H9 (cell line): ENCODE results near the gene ABCF2. TPM values are rescaled to one million over a fixed set of nuclear protein-coding genes. Genes with fewer than 3 reads are reported as not detected.

Experiments used
- DNase-seq: peaks from one replicate; pipeline ENCODE4 v3.0.0-alpha.2; 2017
- H2AFZ ChIP-seq: one replicate; pipeline ENCODE4 v1.6.1; 2013; ENCODE audit warnings: mild to moderate bottlenecking, low read length, control low read depth, moderate library complexity
- H2AK5ac ChIP-seq: 2 replicates; pipeline ENCODE4 v1.6.1; 2013; ENCODE audit warnings: low read length, control low read depth, mixed read lengths; ENCODE audit not compliant: insufficient read length
- H2BK120ac ChIP-seq: one replicate; pipeline ENCODE4 v1.6.1; 2013; ENCODE audit warnings: low read depth, mild to moderate bottlenecking, low read length, control low read depth, inconsistent platforms; ENCODE audit not compliant: poor library complexity, severe bottlenecking
- H2BK12ac ChIP-seq: 2 replicates; pipeline ENCODE4 v1.6.1; 2013; ENCODE audit warnings: low read length, control low read depth, mixed read lengths, low read depth; ENCODE audit not compliant: insufficient read length
- H2BK15ac ChIP-seq: 2 replicates; pipeline ENCODE4 v1.6.1; 2013; ENCODE audit warnings: low read depth, low read length, control low read depth
- H2BK20ac ChIP-seq: one replicate; pipeline ENCODE4 v1.6.1; 2013; ENCODE audit warnings: low read depth, mild to moderate bottlenecking, low read length, control low read depth, inconsistent platforms; ENCODE audit not compliant: poor library complexity, severe bottlenecking
- H2BK5ac ChIP-seq: 2 replicates; pipeline ENCODE4 v1.6.1; 2013; ENCODE audit warnings: low read length, control low read depth, mixed read lengths; ENCODE audit not compliant: insufficient read length
- H3K14ac ChIP-seq: 2 replicates; pipeline ENCODE4 v1.6.1; 2013; ENCODE audit warnings: low read length, control low read depth; ENCODE audit not compliant: insufficient read depth
- H3K18ac ChIP-seq: 2 replicates; pipeline ENCODE4 v1.6.1; 2013; ENCODE audit warnings: low read depth, mild to moderate bottlenecking, mixed read lengths, low read length, control low read depth; ENCODE audit not compliant: insufficient read length
- H3K23ac ChIP-seq: 2 replicates; pipeline ENCODE4 v1.6.1; 2013; ENCODE audit warnings: low read length, control low read depth, mixed read lengths, low read depth; ENCODE audit not compliant: insufficient read length
- H3K23me2 ChIP-seq: 2 replicates; pipeline ENCODE4 v1.6.1; 2013; ENCODE audit warnings: low read depth, mild to moderate bottlenecking, mixed read lengths, low read length, control low read depth; ENCODE audit not compliant: insufficient read length, poor library complexity, severe bottlenecking
- H3K27ac ChIP-seq: 2 replicates; pipeline ENCODE4 v1.5.1; 2013; ENCODE audit warnings: low read length, control low read depth, mixed read lengths, low read depth; ENCODE audit not compliant: insufficient read length
- H3K27me3 ChIP-seq: 2 replicates; pipeline ENCODE4 v1.6.1; 2013; ENCODE audit warnings: low read length, control low read depth, inconsistent platforms; ENCODE audit not compliant: insufficient read depth
- H3K4ac ChIP-seq: 2 replicates; pipeline ENCODE4 v1.6.1; 2013; ENCODE audit warnings: low read depth, mild to moderate bottlenecking, control low read depth, inconsistent platforms, low read length, moderate library complexity
- H3K4me1 ChIP-seq: 2 replicates; pipeline ENCODE4 v1.6.1; 2013; ENCODE audit warnings: low read length, control low read depth, inconsistent platforms; ENCODE audit not compliant: insufficient read depth
- H3K4me2 ChIP-seq: 2 replicates; pipeline ENCODE4 v1.6.1; 2013; ENCODE audit warnings: low read length, control low read depth, mixed read lengths; ENCODE audit not compliant: insufficient read length, insufficient read depth
- H3K56ac ChIP-seq: 2 replicates; pipeline ENCODE4 v1.6.1; 2013; ENCODE audit warnings: low read depth, mild to moderate bottlenecking, mixed read lengths, low read length, control low read depth; ENCODE audit not compliant: insufficient read length
- H3K79me1 ChIP-seq: 2 replicates; pipeline ENCODE4 v1.6.1; 2013; ENCODE audit warnings: low read depth, mild to moderate bottlenecking, moderate library complexity, low read length, control low read depth, inconsistent platforms; ENCODE audit not compliant: insufficient read depth, poor library complexity, severe bottlenecking
- H3K79me2 ChIP-seq: 2 replicates; pipeline ENCODE4 v1.6.1; 2013; ENCODE audit warnings: low read length, control low read depth, inconsistent platforms; ENCODE audit not compliant: insufficient read depth
- H3K9ac ChIP-seq: 2 replicates; pipeline ENCODE4 v1.6.1; 2013; ENCODE audit warnings: low read length, control low read depth, mixed read lengths; ENCODE audit not compliant: insufficient read length; ENCODE audit errors: extremely low read depth
- H3K9me3 ChIP-seq: one replicate; pipeline ENCODE4 v1.6.1; 2013; ENCODE audit warnings: low read depth, low read length, inconsistent platforms; ENCODE audit not compliant: control insufficient read depth
- H3T11ph ChIP-seq: one replicate; pipeline ENCODE4 v1.6.1; 2013; ENCODE audit warnings: mild to moderate bottlenecking, low read length, control low read depth, inconsistent platforms
- H4K20me1 ChIP-seq: one replicate; pipeline ENCODE4 v1.6.1; 2013; ENCODE audit not compliant: control insufficient read depth, insufficient read length, insufficient read depth
- H4K5ac ChIP-seq: 2 replicates; pipeline ENCODE4 v1.6.1; 2013; ENCODE audit warnings: low read depth, mild to moderate bottlenecking, mixed read lengths, low read length, control low read depth; ENCODE audit not compliant: insufficient read length
- H4K8ac ChIP-seq: replicated peaks from 2 replicates; pipeline ENCODE4 v1.6.1; 2013; ENCODE audit warnings: low read length, control low read depth, mixed read lengths, low read depth; ENCODE audit not compliant: insufficient read length
- H4K91ac ChIP-seq: 2 replicates; pipeline ENCODE4 v1.6.1; 2013; ENCODE audit warnings: low read depth, mild to moderate bottlenecking, moderate library complexity, mixed read lengths, low read length, control low read depth; ENCODE audit not compliant: insufficient read length
- H3K27ac Mint-ChIP-seq, 3 experiments: 2 replicates in 2 of 3; 3 replicates in 1 of 3; pipeline ENCODE4 v1.8.0; 2020 to 2021; ENCODE audit warnings: mixed read lengths in 3 of 3, mild to moderate bottlenecking in 1 of 3, moderate library complexity in 1 of 3
- H3K27me3 Mint-ChIP-seq: 2 replicates; pipeline ENCODE4 v1.8.0; 2021; ENCODE audit warnings: low read depth, mild to moderate bottlenecking, moderate library complexity, mixed read lengths
- H3K36me3 Mint-ChIP-seq, 3 experiments: 2 replicates in 2 of 3; 3 replicates in 1 of 3; pipeline ENCODE4 v1.8.0; 2020 to 2021; ENCODE audit warnings: low read depth in 3 of 3, mixed read lengths in 3 of 3; ENCODE audit not compliant: insufficient read depth in 1 of 3
- H3K4me1 Mint-ChIP-seq, 2 experiments: 2 replicates each; pipeline ENCODE4 v1.8.0; 2020; ENCODE audit warnings: mixed read lengths in 2 of 2
- H3K4me3 Mint-ChIP-seq, 2 experiments: 2 replicates in 1 of 2; 3 replicates in 1 of 2; pipeline ENCODE4 v1.8.0; 2020 to 2021; ENCODE audit warnings: mild to moderate bottlenecking in 2 of 2, mixed read lengths in 2 of 2, moderate library complexity in 1 of 2
- H3K9me3 Mint-ChIP-seq, 2 experiments: 2 replicates in 1 of 2; 3 replicates in 1 of 2; pipeline ENCODE4 v1.8.0; 2020; ENCODE audit warnings: mild to moderate bottlenecking in 2 of 2, mixed read lengths in 2 of 2, moderate library complexity in 1 of 2
- CTCF ChIP-seq: fragments of 200-600 bp; sonication (generic); conservative IDR thresholded peaks from 3 replicates; pipeline ENCODE4 v1.8.0; 2021; ENCODE audit warnings: antibody characterized with exemption, mild to moderate bottlenecking
- WGBS: extraction: QIAGEN DNeasy Blood & Tissue Kit; methylation state at CpG from one replicate; pipeline ENCODE4 v1.1.7; 2013; ENCODE audit warnings: missing lambda C conversion rate, low lambda C conversion rate, mixed read lengths; ENCODE audit not compliant: insufficient read length; ENCODE audit errors: extremely low coverage; 5-methylcytosine and 5-hydroxymethylcytosine counted together
- total RNA-seq: library from RNA; stranded (reverse); gene quantifications from 2 replicates; pipeline ENCODE4 v1.2.1, GENCODE V29; 2021

The ABCF2 gene
- total RNA-seq, 1 experiment from 2014 or later = 70.1 TPM

- Histone ChIP-seq H3K23me2 (no peaks in the 10 kb centered on the region), H3K23ac (no peak overlapping the region), H2BK12ac (no peak overlapping the region), H3K27ac (no peak overlapping the region), H2BK120ac (no peak overlapping the region), H4K5ac (no peak overlapping the region), H3K79me2 (no peaks in the 10 kb centered on the region), H3K9me3 (no peaks in the 10 kb centered on the region), H2BK20ac (no peak overlapping the region), H4K91ac (no peak overlapping the region), H3K4ac (no peak overlapping the region), H2AK5ac (no peak overlapping the region), H3T11ph (no peak overlapping the region), H2BK15ac (no peak overlapping the region), H2AFZ (no peak overlapping the region), H4K20me1 (no peaks in the 10 kb centered on the region), H3K27me3 (no peaks in the 10 kb centered on the region; the same call in 1 of the 2 replicates), H3K18ac (no peak overlapping the region), H3K14ac (no peak overlapping the region), H4K8ac (no peak overlapping the region), H3K4me2 (no peak overlapping the region), H3K9ac (no peak overlapping the region), H3K79me1 (no peaks in the 10 kb centered on the region), H2BK5ac (no peak overlapping the region), H3K4me1 (no peaks in the 10 kb centered on the region), H3K56ac (no peak overlapping the region)
- TF ChIP-seq CTCF = no peak
- no peak for DNase-seq
- Mint-ChIP-seq H3K9me3 (no peaks in the 10 kb centered on the region), H3K36me3 (no peaks in the 10 kb centered on the region), H3K27me3 (peaks cover 50% of the 10 kb centered on the region), H3K4me3 (no peak overlapping the region), H3K4me1 (peaks cover 6 to 19% of the 10 kb centered on the region in 2 experiments), H3K27ac (no peak overlapping the region)
- WGBS = no CpG with 5 or more reads among the region's 7 CpGs
Measured at GRCh38 chr7:151272877-151273276, 45.9 kb upstream of the ABCF2 start.
